Osteoblast (primary cell): ENCODE results near the gene H1-8. TPM values are rescaled to one million over a fixed set of nuclear protein-coding genes. Genes with fewer than 3 reads are reported as not detected.
A peak's percentile ranks its signal among the peaks of the same experiment; 100 is the strongest.

Experiments
- DNase-seq: peaks from one replicate; pipeline ENCODE4 v3.0.0; 2011; ENCODE audit warnings: low spot score, mixed read lengths; ENCODE audit not compliant: insufficient read length; ENCODE audit errors: missing footprints
- H2AFZ ChIP-seq: 2 replicates; pipeline ENCODE4 v1.6.0; 2011; ENCODE audit warnings: mild to moderate bottlenecking, low read length
- H3K27ac ChIP-seq: 2 replicates; pipeline ENCODE4 v1.5.1; 2011; ENCODE audit warnings: mild to moderate bottlenecking, low read depth, low read length, moderate library complexity
- H3K27me3 ChIP-seq: 2 replicates; pipeline ENCODE4 v1.6.0; 2012; ENCODE audit warnings: mild to moderate bottlenecking, control low read depth, inconsistent platforms, low read length, moderate library complexity; ENCODE audit not compliant: insufficient read depth
- H3K36me3 ChIP-seq: 2 replicates; pipeline ENCODE4 v1.5.1; 2011; ENCODE audit warnings: mild to moderate bottlenecking, low read length, control low read depth, moderate library complexity; ENCODE audit not compliant: insufficient read depth
- H3K4me1 ChIP-seq: 2 replicates; pipeline ENCODE4 v1.5.1; 2011; ENCODE audit warnings: mild to moderate bottlenecking, low read length, control low read depth, moderate library complexity; ENCODE audit not compliant: insufficient read depth
- H3K4me2 ChIP-seq: 2 replicates; pipeline ENCODE4 v1.6.0; 2011; ENCODE audit warnings: mild to moderate bottlenecking, low read length; ENCODE audit not compliant: insufficient read depth
- H3K4me3 ChIP-seq: fragments of 200-600 bp; sonication (generic); 3 replicates; pipeline ENCODE4 v1.5.1; 2012; ENCODE audit warnings: mild to moderate bottlenecking, low read length, inconsistent platforms; ENCODE audit not compliant: insufficient read depth
- H3K79me2 ChIP-seq: 2 replicates; pipeline ENCODE4 v1.6.0; 2012; ENCODE audit warnings: mild to moderate bottlenecking, low read length, control low read depth, inconsistent platforms; ENCODE audit not compliant: insufficient read depth
- H3K9me3 ChIP-seq: 2 replicates; pipeline ENCODE4 v1.5.1; 2011; ENCODE audit warnings: low read depth, low read length, control low read depth
- H4K20me1 ChIP-seq: 2 replicates; pipeline ENCODE4 v1.6.0; 2012; ENCODE audit warnings: mild to moderate bottlenecking, low read length, control low read depth; ENCODE audit not compliant: insufficient read depth
- CTCF ChIP-seq: IDR thresholded peaks from 2 replicates; pipeline ENCODE4 v1.5.1; 2011; ENCODE audit warnings: mild to moderate bottlenecking, low read depth, low read length, moderate library complexity; ENCODE audit errors: extremely low read depth
- total RNA-seq: library from RNA; depleted of rRNA; stranded (reverse); fragments of >200 nt; gene quantifications from 2 replicates; pipeline ENCODE4 v1.2.3, GENCODE V29; 2012

Gene H1-8
- total RNA-seq, 1 donor: not detected

- H3K9me3 ChIP-seq: no peaks in the 10 kb centered on the region
- H3K27ac ChIP-seq: peak overlapping the region; percentile 26
- no peak for DNase-seq
- H4K20me1 ChIP-seq: peaks cover 20% of the 10 kb centered on the region
- peaks cover 69% of the 10 kb centered on the region for H3K79me2 ChIP-seq
- no peak overlapping the region for H3K4me2 ChIP-seq
- H3K36me3 ChIP-seq: peaks cover 35% of the 10 kb centered on the region
- TF ChIP-seq CTCF: no peak
- no peaks in the 10 kb centered on the region for H3K27me3 ChIP-seq
- no peak overlapping the region for H3K4me3 ChIP-seq
- H3K4me1 ChIP-seq: peaks cover 3% of the 10 kb centered on the region
- H2AFZ ChIP-seq: no peak overlapping the region
Observed at GRCh38 chr3:129587566-129588210, 44.7 kb downstream of the H1-8 start.

DNA sequence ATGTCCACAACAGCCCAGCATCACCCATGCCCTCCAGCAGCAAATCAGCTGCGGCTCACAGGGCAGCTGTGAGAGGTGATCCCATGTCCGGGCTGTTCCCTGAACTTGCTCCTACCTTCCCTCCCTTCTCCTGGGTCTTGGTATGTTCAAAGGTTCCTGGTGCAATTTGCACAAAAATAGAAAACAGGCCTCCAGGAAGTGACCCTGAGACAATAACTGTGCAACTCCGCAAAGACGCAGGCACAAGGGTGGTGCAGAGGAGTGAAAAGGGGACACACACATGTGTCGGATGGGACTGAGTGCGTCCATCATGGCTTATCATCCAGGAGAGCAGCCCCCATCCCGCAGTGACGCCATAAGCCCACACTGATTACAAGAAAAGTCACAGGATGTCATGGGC is 47.2 kb downstream of the H1-8 start:
- no peak for DNase-seq
- Histone ChIP-seq H3K4me1 (peaks cover 29% of the 10 kb centered on the region), H3K4me3 (no peak overlapping the region), H2AFZ (no peak overlapping the region), H3K79me2 (peaks cover 90% of the 10 kb centered on the region), H3K9me3 (no peaks in the 10 kb centered on the region), H3K4me2 (no peak overlapping the region), H3K27me3 (no peaks in the 10 kb centered on the region), H3K36me3 (peaks cover 13% of the 10 kb centered on the region), H4K20me1 (peaks cover 9% of the 10 kb centered on the region), H3K27ac (no peak overlapping the region)
- no peak for TF ChIP-seq CTCF

DNA sequence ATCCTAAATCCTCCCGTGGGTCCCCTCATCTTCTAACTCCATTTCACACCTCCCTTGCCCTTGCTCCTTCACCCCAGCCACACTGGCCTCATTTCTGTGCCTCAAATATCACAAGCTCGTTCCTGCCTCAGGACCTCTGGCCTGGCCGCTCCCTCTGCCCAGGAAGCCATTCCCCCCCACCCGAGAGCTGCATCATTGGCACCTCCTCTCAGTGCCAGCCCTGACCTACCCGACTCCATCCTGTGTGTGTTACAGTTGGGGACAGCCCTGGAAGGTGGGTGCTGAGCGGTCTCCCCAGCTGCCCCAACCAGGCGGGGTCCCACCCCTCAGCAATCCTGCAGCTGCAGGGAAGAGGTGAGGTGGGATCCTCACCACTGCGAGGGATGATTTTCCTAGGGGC is 49.0 kb downstream of the H1-8 start:
- Histone ChIP-seq H3K4me1 (peaks cover 44% of the 10 kb centered on the region), H3K36me3 (peaks cover 13% of the 10 kb centered on the region), H3K27ac (peak overlapping the region; percentile 3)

More for the DNA sequence above, 49.0 kb downstream of the H1-8 start:
- peak; percentile 64 for DNase-seq
- Histone ChIP-seq H3K4me2 (no peak overlapping the region), H2AFZ (no peak overlapping the region), H3K27me3 (no peaks in the 10 kb centered on the region), H3K4me3 (no peak overlapping the region), H3K9me3 (no peaks in the 10 kb centered on the region), H4K20me1 (peaks cover 11% of the 10 kb centered on the region), H3K79me2 (peaks cover 89% of the 10 kb centered on the region)
- no peak for TF ChIP-seq CTCF
